GM19099 (cell line): ENCODE measurements around the gene RAD51B.

Experiments
- POLR2A ChIP-seq: IDR thresholded peaks from 3 replicates; pipeline ENCODE4 v1.6.1; 2011; ENCODE audit warnings: low read depth; ENCODE audit not compliant: insufficient read length; ENCODE audit errors: extremely low read depth

The RAD51B gene

DNA sequence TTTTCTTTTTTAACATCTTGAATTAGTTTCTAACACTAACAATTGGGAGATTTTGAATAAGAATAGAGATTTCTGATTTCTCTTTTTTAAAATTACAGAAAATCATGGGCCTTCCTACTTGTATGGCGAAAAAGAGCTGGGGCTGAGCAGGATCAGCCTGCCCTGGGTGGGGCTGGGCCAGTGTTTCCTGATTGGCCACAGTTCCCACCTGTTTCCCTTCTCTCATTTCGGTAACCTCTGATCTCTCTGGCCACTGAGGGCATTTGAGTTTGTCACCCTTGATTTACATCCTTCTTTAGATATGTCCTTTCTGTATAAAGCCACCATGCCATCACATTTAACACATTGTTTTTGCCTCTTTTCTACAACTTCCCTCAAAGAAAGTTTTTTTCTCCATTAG, 719.1 kb downstream of the RAD51B start:
- TF ChIP-seq POLR2A = no peak

DNA sequence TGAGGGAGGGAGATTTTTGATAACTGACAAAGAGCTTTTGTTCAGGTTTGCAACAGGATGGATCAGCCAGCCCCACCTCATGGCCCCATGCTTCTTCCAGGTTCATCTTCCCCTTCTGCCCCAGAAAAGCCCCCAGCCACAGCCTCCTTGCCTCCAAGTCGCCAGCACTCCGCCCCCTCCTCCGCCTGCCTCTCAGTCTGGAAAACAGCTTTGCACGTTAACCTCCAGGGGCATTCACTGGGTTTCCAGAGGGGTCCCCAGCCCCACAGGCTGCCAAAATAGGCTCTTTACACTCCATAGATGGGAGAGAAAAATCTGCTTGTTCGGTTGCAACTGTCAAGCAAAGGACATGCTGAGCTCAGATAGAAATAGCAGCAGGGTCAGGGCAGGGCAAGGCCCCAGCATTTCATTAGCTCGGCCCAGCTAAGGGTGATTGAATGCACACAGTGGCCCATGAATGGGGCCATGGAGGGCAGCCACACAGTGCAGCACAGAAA, 719.7 kb downstream of the RAD51B start:
- no peak for TF ChIP-seq POLR2A

DNA sequence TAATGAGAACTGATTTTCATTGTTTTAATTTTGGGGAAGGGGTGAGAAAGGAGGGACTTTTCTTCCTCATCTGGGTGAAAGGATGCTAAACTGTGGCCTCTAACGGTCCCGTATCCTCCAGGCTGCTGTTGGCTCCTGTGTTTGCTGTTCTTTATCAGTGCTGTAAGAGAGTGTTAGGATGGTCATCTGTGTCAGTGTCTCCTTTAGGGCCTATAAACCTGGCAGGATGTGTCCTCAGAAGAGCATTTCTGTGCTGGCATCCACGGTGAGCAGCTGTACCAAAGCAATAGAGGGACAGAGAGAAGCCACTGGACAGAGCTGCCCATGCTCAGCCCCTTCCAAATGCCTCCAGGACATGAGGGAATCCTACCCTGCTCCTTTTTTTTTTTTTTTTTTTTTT, 720.2 kb downstream of the RAD51B start:
- no peak for TF ChIP-seq POLR2A

DNA sequence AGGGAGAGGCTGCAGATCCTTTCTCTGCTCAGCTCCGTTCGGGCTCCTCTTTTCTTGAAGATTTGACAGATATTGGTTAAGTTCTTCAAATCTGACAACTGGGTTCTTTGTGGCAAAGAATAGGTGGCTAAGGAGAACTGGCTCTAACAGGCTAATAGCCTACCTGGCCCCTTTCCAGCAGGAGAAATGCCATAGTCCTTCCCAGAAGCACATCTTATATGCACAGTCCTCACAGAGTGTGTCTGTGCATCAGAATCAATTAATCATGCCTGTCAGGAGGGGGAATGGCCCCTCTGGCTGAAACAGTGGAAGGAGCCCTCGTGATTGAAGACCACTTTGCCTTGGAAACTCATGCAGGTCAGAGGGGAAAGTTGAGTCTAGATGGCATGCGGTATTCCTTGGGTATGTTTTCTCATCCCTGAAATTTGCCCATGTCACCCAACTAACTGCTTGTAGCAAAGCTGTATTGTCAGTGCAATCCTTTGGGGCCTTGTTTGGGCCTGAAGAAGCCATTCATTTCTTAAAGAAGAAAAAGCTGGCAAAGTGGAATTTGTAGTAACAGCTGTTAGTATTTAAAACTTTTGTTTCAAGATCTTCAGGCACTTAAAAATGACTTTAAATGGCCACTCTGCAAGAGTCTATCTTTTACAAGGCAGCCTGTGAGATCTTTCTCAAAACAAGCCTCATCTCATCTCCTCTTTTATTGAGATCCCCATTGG, 721.8 kb downstream of the RAD51B start:
- TF ChIP-seq POLR2A = no peak

DNA sequence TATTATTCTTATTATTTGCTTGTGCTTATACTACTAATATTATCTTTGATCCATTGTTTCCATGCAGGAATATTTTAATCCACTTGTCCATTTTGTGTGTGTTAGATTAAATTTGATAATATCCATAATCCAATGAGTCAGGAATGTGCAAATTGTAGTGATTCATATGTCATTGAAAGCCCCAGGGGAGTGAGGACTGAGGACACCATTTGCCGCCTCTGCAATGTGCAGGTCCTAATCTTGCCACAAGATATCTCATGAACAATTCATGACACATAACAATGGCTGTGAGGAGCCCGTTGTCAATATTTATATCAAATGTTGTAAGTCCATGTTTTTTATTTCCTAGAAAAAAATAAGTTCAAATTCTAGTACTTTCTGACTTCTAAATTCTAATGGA, 722.8 kb downstream of the RAD51B start:
- no peak for TF ChIP-seq POLR2A

DNA sequence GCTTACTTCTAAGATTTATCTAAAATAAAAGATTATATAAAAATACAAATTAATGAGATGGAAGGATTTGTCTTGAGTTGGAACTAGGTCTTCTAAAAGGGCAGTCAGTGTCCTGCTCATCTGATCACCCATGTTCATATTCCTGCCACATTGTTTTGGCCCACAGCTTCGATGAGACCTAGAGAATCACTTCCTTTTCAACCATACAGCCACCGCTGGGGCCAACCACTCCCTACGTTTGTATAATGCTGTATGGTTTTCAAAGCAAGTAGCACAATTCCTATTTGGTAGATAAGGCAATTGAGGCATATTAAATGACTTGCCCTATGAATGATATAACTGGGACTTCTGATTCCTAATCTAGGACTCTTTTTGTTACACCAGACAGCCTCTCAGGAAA, 723.9 kb downstream of the RAD51B start:
- TF ChIP-seq POLR2A = no peak

DNA sequence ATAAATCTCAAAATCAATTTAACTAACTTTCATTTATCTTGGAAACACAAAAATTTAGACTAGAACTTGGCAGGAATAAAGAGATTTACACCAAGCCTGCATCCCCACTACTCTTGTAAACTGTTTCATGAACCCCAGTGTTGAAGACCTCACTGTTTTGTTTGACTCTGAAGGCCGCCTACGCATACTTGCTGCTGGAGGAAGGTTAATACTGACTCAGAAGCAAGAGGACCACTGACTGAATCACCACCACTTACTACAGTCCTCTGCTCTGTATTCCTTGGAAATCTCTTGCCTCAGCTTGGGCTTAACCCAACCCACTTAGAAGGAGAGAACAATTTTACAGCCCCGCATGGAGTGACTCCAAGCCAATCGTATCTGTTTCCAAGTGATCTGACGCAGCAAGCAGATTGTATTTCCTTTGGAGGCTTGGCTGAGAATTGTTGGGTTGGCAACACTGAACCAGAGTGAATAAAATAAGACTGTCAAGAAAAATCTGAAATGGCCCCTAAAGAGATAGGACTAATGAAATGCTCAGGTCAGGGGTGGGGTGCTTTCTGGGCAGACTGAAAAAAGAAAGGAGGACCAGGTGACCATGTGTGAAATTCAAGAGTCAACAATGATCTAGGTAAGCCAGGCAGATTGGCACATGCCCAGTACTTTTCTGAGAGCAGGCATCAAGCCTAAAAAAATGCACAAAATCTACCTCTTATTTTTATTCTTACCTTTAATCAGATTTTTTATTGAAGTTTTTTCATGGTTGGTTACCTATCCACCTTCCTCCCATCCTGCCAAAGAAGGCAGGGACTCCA, 724.7 kb downstream of the RAD51B start:
- no peak for TF ChIP-seq POLR2A

DNA sequence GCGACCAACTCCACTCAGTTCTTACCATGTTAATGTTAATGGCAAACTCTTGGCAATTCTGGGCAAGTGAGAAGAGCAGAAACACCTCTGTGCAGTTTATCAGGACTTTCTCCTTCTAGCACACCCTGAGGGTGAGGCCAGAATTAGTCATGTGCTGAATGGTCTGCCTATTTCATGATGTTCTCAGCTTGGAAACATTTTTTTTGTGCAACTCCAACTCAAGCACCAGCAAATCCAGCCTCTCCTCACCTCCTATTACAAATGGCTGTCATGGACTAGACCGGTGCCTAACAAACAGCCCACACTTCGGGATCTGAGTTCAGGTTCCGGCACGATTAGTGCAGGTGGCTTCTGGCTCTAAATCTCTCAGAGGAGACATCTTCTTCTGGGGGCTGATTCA, 727.3 kb downstream of the RAD51B start:
- TF ChIP-seq POLR2A = no peak

DNA sequence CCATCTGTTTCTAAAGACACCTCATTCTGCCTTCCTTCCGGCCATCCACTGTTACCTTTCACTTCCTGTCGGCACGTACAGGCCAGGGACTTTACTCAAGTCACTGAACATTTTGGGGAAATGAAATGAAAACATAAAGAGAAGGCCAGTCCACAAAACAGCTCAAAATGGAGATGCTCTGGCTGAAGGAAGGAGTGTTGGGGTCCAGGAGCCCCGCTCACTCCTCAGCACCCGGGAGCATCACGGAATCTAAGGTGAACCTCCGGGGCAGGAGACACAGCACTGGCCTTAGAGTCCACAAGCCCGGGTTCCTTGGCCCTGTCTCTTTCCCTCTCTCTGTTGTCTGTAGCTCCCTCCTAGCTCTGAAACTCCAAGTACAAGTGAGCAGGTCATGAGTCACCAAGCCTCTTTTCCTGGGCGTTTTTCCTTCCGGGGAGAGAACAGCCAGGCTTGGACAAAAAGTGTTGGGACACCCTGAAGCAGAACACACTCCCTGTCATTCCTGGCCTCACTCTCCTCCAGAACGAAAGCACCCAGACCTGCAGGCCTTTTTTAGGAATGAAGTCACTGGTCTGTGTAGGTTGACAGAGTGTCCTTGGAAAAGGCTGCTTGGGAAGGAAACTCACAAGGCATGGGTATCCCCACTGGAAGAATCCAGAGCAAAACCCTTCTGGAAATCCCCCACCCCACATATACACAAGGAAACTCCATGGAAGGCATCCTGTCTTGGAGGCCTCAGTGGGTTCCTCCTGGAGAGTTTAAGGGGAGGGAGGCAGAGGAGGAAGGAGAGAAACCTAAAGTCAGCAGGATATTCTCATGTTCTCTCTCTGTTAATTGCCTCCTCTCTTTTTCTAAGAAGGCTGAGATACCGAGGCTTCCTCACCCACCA, 728.0 kb downstream of the RAD51B start:
- no peak for TF ChIP-seq POLR2A

DNA sequence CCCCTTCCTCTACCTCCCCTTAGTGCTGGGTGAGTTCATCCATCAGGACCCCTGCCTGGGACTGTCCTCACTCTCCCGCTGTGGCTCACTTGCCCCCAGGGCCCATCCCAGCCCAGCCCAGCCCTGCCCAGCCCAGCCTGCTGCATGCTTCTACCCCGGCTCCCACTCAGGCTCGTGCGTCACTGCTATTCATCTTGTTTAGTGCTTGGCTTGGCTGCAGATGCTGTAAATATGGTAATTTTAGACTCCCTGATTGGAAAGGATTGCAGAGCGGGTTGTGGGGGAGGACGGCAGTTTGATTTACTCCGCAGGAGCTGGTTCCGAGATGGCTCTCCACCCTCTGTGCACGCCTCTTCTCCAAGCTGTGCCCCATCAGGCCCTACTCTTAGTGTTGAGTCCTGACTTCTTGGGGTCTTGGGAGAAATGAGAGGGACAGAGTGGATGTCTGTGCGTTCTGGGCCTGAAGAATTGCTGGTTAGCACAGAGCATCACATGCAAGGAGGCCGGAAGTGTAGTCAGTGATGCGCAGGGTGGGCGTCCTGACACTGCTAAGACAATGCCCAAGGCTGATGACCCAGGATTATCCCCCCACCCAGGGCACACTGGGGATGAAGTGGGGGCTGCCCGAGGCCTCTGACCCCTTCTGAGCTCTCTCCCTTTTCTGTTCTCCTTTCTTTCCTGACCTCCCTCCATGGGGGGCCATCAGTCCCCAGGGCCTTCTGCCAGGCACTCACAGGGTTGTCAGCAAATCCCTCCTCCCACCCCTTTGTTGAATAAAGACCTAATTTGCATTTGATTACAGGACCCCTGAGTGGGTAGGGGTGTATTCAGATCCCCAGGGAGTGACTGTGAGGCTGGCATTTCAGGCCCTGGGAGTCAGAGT, 728.9 kb downstream of the RAD51B start:
- no peak for TF ChIP-seq POLR2A

DNA sequence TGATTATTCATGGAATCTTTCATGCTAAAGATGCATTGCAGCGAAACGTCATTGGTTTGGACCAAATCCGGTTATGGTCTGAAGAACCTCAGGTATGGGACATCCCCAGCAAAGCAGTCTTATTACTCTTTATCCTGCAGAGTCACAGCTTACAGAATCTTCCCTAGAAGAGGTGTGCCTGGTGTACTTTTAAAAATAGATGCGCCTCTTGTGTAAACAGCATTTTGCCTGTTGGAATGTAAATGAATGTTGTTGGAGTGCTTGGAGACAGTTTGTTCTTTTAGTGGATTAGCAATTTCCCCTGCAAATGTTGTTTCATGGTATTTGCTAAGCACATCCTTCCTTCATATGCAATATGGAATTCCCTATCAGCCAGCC, 730.7 kb downstream of the RAD51B start:
- TF ChIP-seq POLR2A = no peak

DNA sequence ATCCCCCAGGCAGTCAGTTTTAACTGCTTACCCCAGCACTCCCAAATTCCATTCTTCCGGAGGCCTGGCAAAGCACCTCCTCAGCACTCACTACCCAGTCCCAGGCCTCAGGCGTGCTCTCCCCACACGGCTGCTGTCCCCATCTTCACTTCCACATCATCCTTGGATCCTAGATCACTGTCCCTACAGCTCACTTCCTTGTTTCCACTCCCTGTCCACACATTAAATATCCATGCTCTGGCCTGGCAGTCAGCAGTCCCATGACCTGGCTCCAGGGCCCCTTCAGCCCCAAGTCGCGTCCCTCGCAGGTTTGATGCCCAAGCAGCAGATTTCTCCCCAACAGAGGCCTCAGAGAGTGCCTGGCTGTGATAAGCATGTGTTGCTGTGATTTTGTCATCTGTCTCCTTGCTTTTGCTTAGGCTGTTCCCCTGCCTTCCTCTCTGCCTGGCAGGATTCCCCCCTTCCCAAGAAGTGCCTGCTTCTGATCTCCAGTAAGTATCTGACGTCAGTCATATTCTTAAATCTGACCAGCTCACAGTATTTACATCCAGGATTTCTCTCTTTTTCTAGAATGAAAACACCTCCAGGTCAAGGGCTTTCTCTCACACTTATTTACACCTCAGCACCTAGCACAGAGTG, 731.6 kb downstream of the RAD51B start:
- TF ChIP-seq POLR2A = no peak

DNA sequence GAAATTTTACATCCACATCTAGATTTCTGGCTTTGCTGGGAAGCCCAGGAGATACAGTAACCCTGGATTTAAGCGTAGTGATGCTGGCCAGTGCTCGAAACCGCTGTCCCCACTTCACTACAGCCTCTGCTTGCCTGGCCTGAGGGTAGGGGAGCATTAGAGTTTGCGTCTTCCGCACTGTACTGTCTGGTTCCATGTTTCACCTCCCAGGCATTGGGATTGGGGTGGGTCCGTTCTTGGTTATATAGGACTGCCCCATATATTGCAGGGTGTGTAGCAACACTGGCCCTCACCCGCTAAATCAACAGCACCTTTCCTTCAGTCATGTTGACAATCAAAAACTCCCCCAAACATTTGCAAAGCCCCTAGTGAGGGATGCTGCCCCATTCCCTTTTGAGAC, 732.5 kb downstream of the RAD51B start:
- no peak for TF ChIP-seq POLR2A

DNA sequence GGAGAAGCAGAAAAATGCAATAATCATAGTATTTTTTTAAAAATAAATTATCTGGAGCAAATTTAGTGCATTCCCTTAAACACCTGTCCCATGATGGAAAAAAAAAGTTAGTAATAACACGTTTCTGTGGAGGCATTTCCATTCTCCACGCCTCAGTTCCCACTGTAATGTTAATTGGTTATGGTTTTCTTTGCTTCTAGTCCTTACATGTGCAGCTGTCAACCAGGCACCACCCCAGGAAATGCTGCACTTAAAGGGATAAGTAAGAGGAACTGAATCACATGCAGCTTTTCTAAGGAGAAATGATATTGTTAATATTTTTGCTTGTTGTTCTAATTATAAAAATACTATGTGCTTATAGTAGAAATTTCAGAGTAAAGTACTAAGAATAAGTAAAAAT, 733.0 kb downstream of the RAD51B start:
- TF ChIP-seq POLR2A = no peak
